ENCODE data around the gene CAMK1D. TPM values are rescaled to one million over a fixed set of nuclear protein-coding genes. Genes with fewer than 3 reads are reported as not detected.

The CAMK1D gene
- total RNA-seq, 2 experiments from 2014 or later, result 2.4 to 2.8 TPM

DNA sequence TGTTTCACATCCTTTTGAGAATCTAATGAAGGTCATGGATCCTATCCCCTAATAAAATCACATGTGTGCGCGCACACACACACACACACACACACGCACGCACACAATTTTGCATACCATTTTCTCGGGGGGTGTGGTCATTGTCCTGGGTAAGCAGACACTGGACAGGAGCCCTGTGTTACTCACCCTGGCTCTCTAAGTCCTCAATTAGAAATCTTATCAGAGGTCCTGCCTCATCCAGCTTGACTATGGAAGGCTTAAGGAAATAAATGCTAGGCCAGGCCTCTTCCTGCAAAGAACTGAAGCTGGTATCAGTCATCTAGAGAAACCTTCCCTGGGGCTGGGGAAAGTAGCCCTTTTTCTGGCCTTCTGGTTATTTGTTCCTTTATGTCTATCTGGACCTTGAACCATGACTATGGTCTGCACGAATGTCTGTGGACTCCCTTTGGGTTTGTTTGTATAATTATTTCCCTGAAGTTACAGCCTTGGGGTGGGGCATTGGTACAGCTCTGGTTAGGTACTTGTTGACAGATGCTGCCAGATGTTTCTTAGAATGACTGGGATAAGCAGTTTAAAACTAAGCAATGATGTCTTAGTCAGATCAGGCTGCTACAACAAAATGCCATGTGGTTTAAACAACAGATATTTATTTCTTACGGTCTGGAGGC is 443.7 kb downstream of the CAMK1D start:
- Mint-ChIP-seq H3K9me3 (ENCODE audit: low read depth) (no peaks in the 10 kb centered on the region), H3K4me1 (no peaks in the 10 kb centered on the region), H3K36me3 (no peaks in the 10 kb centered on the region), H3K27me3 (no peaks in the 10 kb centered on the region), H3K4me3 (no peak overlapping the region), H3K27ac (no peak overlapping the region)
- no peak for ATAC-seq
- DNase-seq, result no peak
- CTCF ChIA-PET, result no interaction called here

DNA sequence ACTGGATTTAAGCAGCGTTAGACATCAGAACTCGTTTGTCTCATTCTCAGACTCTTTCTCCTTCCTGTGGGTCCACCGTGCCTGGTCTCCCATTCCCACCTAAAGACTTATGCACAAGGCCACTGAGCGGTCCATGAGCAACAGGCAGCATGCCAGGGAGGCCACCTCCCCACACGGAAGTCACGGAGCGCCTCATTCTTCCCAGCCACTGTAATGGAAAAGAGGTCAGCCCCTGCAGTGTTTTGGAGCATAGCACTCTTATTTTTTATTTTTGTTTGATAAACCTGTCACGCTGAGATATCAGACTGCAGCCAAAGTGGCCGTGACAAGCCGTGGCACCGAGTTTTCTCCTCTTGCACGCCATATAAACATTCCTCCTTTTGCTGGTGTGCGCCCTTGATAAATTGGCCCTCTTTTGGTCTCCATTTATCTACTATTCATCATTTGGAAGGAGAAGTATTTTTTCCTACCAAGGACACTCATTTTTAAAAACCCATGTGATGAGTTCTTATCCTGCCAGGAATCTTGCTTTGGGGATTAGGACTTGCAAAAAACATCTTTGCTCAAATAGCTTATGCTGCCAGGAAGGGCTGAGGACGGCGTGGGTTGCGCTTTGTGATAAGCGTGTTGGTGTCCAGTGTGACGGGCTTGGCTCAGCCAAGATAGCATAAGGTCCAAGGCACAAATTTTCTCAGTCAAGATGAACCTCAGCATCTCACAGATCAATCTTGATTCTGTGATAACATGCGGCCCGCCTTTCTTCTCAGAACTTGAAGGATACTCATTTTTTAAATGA is 446.2 kb downstream of the CAMK1D start:
- Mint-ChIP-seq H3K27me3 (no peaks in the 10 kb centered on the region), H3K4me1 (no peaks in the 10 kb centered on the region), H3K36me3 (no peaks in the 10 kb centered on the region), H3K4me3 (no peak overlapping the region), H3K9me3 (ENCODE audit: low read depth) (no peaks in the 10 kb centered on the region), H3K27ac (no peak overlapping the region)
- CTCF ChIA-PET, result no interaction called here
- DNase-seq, result no peak
- ATAC-seq, result no peak

DNA sequence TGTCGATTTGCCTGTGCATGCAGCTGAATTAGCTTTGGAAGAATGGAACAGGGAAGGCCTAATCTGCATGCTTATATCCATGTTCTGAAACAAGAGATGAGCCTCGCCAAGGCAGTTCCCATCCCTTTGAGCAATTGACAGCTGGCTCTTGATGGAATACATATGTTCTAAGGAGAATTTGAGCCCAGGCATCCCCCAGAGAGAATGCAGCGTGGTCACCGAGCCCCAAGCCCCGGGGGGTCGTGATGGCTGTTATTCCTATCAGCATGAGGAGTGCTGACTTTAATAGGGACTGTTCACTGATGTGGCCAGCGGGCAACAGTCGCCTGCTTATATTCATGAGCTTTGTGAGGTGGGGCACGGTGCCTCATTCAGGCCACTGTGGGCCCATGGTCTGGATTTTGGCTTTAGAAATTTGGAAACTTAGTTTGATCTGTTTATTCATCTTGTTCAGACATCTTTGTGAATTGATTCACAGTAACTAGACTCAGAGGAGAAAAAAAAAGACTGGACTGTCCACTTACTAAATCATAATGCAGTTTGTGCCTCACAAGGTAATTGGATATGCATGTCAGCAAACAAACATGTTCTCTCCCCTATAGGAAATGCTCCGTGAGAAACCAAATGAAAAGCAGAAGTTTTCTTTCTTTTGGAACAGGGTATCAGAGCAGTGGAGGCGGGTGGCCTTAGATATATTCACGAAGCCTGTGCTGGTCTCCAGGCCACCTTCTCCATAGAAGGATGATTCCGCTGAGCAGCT is 447.2 kb downstream of the CAMK1D start:
- Mint-ChIP-seq H3K36me3 (no peaks in the 10 kb centered on the region), H3K27me3 (no peaks in the 10 kb centered on the region), H3K4me1 (no peaks in the 10 kb centered on the region), H3K27ac (no peak overlapping the region), H3K9me3 (ENCODE audit: low read depth) (no peaks in the 10 kb centered on the region), H3K4me3 (no peak overlapping the region)
- DNase-seq, result no peak
- CTCF ChIA-PET, result interaction anchor here (1.2 kb wide), 1 partner anchor 15 kb away, joined by 5 read pairs; no protein-coding TSS in a partner anchor
- ATAC-seq, result no peak

DNA sequence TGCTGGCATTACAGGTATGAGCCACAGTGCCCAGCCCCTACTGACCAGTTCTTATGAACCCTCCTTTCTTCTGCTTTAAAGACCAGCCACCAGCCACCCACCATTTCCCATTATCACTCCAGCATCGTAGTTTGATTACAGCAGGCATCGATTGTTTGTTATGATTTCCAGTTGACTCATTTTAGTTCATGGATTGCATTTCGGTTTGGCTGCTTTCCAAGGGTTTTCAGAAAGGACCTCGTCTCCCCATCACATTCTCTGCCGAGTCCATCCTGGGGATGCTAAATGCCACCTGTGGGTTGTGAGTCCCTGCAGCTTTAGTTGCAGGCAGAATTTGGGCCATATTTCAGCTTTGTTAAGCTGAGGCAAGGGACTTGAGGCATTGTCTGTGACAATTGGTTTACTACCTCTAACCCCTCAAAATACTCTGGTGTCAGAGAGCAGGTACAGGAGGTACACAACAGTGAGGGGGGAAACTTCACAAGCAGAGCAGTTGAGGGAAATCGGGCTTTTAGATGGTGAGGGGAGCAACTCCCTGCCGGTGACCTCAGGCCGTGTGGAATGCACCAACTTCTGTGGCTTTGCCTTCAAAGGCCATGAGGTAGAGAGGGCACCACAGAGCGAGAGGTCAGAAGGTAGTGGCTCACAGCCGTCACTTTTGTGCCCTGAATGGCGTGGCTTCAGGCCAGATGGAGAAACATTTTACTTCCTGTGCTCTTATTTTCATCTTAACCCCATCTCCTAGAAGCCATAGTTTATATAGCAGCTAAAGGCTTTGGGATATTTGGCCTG is 448.3 kb downstream of the CAMK1D start:
- no peak overlapping the region for H3K27ac Mint-ChIP-seq
- DNase-seq, result no peak
- no peaks in the 10 kb centered on the region for H3K36me3 Mint-ChIP-seq
- CTCF ChIA-PET, result interaction anchor here (1.5 kb wide), 1 partner anchor 16 kb away, joined by 5 read pairs; no protein-coding TSS in a partner anchor
- H3K4me3 Mint-ChIP-seq, result no peak overlapping the region
- no peak for ATAC-seq
- H3K9me3 Mint-ChIP-seq (ENCODE audit: low read depth), result no peaks in the 10 kb centered on the region
- no peaks in the 10 kb centered on the region for H3K27me3 Mint-ChIP-seq
- no peaks in the 10 kb centered on the region for H3K4me1 Mint-ChIP-seq

DNA sequence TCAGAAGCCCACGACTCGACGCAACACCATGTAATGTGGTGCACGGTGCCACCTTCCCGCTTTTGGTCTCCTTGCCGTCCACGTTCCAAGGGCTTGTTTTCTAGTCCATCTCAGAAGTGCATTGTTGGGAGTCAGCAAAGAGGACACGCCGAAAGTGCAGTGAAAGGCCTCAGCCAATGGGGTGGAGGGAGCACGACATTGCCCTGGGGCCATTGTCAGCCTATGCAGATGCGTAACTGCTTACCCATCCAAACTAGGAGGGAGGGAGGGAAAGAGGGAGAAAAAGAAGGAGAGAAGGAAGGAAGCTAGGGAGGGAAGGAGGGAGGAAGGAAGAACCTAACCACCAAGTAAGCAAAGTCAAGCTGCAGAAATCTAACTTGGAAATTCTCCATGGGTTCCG is 449.8 kb downstream of the CAMK1D start:
- Mint-ChIP-seq H3K36me3 (no peaks in the 10 kb centered on the region), H3K27ac (no peak overlapping the region), H3K9me3 (ENCODE audit: low read depth) (no peaks in the 10 kb centered on the region), H3K4me3 (no peak overlapping the region), H3K27me3 (no peaks in the 10 kb centered on the region), H3K4me1 (no peaks in the 10 kb centered on the region)
- ATAC-seq (no peak), DNase-seq (no peak)
- CTCF ChIA-PET, result interaction anchor here (1.5 kb wide), 1 partner anchor 17 kb away, joined by 5 read pairs; no protein-coding TSS in a partner anchor

DNA sequence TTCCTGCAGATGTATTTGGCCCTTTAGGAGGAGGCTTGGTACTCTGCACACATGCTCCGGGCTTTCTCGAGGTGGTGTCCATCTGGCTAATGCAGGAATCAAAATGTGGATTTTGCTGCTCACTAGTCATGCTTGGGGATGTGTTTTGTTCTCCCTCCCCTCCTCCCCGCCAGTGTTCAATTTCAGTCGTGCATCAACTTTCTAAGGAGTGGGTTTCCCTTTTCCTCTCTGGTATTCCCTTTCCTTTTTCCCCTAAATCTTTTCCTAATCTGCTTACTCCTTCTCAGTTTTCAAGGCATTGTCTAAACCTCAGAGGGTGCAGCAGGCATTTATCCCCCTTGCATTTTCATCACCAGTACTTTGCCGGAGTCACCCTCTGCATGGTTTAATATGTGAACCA is 450.4 kb downstream of the CAMK1D start:
- CTCF ChIA-PET, result no interaction called here
- Mint-ChIP-seq H3K36me3 (no peaks in the 10 kb centered on the region), H3K4me3 (no peak overlapping the region), H3K9me3 (ENCODE audit: low read depth) (no peaks in the 10 kb centered on the region), H3K4me1 (no peaks in the 10 kb centered on the region), H3K27ac (no peak overlapping the region), H3K27me3 (no peaks in the 10 kb centered on the region)
- DNase-seq (no peak), ATAC-seq (no peak)

DNA sequence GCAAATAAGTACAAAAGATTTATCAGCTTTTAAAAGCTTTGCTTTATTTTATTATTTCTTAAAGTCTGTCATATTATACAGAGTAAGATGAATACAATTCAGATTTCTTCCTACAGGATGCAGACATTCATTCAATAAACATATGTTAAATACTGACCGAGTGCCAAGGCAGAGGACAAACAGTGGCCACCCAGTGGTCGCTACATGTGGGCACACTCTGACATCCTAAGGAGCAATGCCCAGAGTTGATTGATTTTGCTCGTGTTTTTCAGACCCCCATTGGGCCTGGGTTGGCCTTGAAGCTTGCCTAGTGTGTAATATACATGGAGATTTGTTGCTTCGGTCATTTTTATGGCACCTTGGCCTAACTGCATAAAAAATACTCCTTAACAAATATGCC is 451.0 kb downstream of the CAMK1D start:
- Mint-ChIP-seq H3K27ac (no peak overlapping the region), H3K4me3 (no peak overlapping the region)

DNA sequence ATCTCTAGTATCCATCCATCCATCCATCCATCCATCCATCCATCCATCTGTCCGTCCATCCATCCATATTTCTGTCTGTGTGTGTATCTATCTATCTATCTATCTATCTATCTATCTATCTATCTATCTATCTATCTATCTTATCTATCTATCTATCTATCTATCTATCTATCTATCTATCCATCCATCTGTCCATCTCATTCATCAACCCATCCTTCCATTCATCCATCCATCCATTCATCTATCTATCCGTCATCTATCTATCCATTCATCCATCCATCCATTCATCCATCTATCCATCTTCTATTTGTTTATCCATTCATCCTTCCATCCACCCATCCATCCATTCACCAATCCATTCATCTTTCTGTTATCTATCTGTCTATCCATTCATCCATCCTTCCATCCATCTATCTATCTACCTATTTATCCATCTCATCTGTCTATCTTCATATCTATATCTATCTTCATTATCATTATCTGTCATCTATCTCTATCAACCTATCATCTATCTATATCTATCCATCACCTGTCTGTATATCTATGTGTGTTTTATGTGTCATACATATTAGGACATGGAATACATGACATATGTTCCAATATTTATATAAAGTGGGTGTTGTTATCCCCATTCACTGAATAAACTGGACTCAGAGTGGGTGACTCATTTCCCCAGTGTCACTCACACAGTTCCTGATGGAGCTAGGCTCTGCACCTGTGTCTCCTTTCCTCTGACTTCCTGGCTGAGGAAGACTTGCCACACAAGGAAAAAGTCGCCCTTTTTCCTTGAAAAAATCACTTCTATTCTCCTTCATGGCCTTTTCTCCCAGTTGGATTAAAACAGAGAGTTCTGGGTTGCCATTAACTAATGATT is 452.1 kb downstream of the CAMK1D start:
- DNase-seq, result no peak
- Mint-ChIP-seq H3K4me1 (no peaks in the 10 kb centered on the region), H3K27me3 (no peaks in the 10 kb centered on the region), H3K36me3 (no peaks in the 10 kb centered on the region), H3K9me3 (ENCODE audit: low read depth) (no peaks in the 10 kb centered on the region), H3K27ac (no peak overlapping the region), H3K4me3 (no peak overlapping the region)
- no peak for ATAC-seq
- CTCF ChIA-PET, result no interaction called here

More for the DNA sequence above, 451.0 kb downstream of the CAMK1D start:
- Mint-ChIP-seq H3K36me3 (no peaks in the 10 kb centered on the region), H3K4me1 (no peaks in the 10 kb centered on the region), H3K27me3 (no peaks in the 10 kb centered on the region), H3K9me3 (ENCODE audit: low read depth) (no peaks in the 10 kb centered on the region)
- DNase-seq (no peak), ATAC-seq (no peak)
- CTCF ChIA-PET, result no interaction called here

DNA sequence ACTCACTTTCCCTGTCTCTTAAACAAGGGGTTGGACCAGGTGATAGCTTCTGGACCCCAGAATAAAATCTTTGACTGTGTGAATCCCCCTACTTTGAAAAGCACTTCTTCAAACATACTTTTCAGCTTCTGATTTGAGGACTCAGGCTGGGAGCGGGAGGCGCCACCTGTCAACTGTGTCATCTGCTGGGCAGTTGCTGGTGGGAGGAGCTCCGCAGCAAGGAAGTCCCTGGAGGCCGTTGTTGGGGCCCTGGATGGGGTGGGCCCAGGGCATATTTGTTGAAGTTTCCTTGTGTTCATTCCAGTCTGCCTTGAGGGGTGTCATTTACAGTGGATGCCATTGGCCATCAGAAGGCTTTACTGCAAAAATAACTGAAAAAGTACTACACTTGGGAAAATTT is 454.4 kb downstream of the CAMK1D start:
- no peak overlapping the region for H3K27ac Mint-ChIP-seq
- no peaks in the 10 kb centered on the region for H3K4me1 Mint-ChIP-seq
- ATAC-seq (no peak), DNase-seq (no peak)
- H3K4me3 Mint-ChIP-seq, result no peak overlapping the region
- H3K27me3 Mint-ChIP-seq, result no peaks in the 10 kb centered on the region
- H3K9me3 Mint-ChIP-seq (ENCODE audit: low read depth), result no peaks in the 10 kb centered on the region
- no peaks in the 10 kb centered on the region for H3K36me3 Mint-ChIP-seq
- CTCF ChIA-PET, result no interaction called here

DNA sequence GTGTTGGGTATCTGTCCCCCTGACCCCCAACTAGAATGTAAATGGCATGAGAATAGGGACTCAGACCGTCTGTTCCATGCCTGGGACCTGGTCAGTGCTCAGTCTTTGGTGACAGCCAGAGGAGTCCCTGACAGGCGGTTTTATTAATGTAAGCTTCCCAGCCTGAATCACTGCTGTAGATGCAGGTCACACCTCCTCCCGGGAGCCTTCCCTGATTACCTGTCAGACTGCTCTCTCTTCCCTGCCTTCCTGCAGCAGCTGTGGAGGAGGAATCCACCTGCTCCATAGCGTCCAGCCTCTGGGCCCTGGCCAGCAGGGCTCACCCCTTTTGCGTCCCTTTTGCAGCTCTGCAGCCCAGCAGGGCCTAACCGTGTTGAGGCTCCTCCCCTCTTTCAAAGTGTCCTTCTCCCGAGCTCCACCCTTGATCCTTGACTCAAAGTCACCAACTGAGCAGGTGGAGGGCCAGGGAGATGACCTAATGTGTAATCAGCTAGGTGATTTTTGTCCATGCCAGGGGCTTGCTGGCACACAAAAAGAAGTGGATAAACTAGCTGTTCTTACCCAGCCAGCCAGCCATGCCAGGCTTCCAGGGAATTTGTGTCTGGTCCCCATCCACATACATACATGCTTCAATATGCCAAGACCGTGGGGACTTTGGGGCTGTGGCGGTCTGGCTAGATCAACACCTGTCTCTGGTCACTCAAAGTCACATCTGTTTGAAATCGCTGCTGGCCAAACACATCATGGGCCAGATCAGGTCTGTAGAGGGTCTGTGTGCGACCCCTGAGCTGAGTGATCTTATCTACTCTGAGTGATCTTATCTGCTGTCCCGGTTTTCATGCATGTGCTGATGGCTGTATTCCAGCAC is 457.1 kb downstream of the CAMK1D start:
- H3K27ac Mint-ChIP-seq, result no peak overlapping the region
- ATAC-seq (no peak), DNase-seq (no peak)
- CTCF ChIA-PET, result no interaction called here
- no peaks in the 10 kb centered on the region for H3K9me3 Mint-ChIP-seq (ENCODE audit: low read depth)
- H3K27me3 Mint-ChIP-seq, result no peaks in the 10 kb centered on the region
- H3K36me3 Mint-ChIP-seq, result no peaks in the 10 kb centered on the region
- H3K4me1 Mint-ChIP-seq, result no peaks in the 10 kb centered on the region
- H3K4me3 Mint-ChIP-seq, result no peak overlapping the region

DNA sequence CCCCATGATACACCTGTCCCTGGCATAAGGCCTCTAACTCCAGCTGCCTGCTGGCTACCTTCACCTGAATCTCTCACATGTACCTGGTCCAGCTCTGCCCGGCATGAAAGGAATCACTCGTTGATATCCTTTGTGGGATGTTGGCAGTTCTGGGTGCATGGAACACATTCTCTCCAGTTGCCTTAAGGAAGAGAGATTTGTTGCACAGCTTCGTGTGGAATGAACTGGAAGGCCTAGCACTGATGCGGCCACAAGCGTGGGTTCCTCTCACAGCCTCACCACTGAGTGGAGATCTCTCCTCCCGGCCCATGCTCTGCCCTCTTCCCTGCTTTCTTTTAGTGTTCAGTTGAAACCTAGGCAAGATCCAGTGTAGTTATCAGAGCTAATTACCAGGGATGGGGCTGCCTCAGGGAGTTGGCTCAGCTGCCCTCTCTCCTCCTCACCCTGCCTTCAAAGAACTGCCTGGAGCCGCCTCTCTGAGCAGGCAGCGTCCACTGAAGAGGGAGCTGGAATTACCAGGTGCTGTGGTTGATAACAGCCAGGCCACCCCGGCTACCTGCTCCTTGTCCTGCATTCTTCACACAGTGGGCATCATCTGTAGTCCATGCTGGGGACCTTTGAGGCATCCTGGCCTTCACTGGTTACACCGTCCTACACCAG is 457.9 kb downstream of the CAMK1D start:
- no peaks in the 10 kb centered on the region for H3K27me3 Mint-ChIP-seq
- no peak for ATAC-seq
- CTCF ChIA-PET, result no interaction called here

More for the DNA sequence above, 457.9 kb downstream of the CAMK1D start:
- Mint-ChIP-seq H3K4me1 (no peaks in the 10 kb centered on the region), H3K36me3 (no peaks in the 10 kb centered on the region), H3K27ac (no peak overlapping the region), H3K4me3 (no peak overlapping the region), H3K9me3 (ENCODE audit: low read depth) (no peaks in the 10 kb centered on the region)
- DNase-seq, result no peak
